H1 (cell line): ENCODE data around the gene PDGFD. TPM values are rescaled to one million over a fixed set of nuclear protein-coding genes. Genes with fewer than 3 reads are reported as not detected.

Source experiments
- CTCF ChIA-PET: fragments of 300-600 bp; sonication (Branson Sonifier 250); formaldehyde crosslinking; loops from one replicate; lab custom pipeline; 2021; ENCODE audit not compliant: partially characterized antibody; lab: Charles Lee
- POLR2A ChIA-PET: fragments of 300-600 bp; sonication (Branson Sonifier 250); formaldehyde crosslinking; loops from one replicate; lab custom pipeline; 2021; ENCODE audit warnings: inconsistent platforms; ENCODE audit not compliant: partially characterized antibody; lab: Charles Lee
- DNase-seq, 2 experiments: peaks; one replicate each; pipeline versions ENCODE4 v3.0.0 to v3.0.0-alpha.2; 2010 to 2022; ENCODE audit warnings: low spot score in 2 of 2, low read depth in 1 of 2, mixed read lengths in 1 of 2
- FAIRE-seq: peaks from 2 replicates; lab custom pipeline; 2011; peaks lifted over from hg19 to GRCh38; lab: Jason Lieb, UNC
- H2AFZ ChIP-seq: 2 replicates; pipeline ENCODE4 v1.8.1; 2012; ENCODE audit warnings: low read length, inconsistent platforms
- H2AK5ac ChIP-seq: 2 replicates; pipeline ENCODE4 v1.6.1; 2013; ENCODE audit warnings: low read depth, low read length
- H2BK120ac ChIP-seq: replicated peaks from 2 replicates; pipeline ENCODE3; 2013; ENCODE audit warnings: low read depth, low read length, inconsistent platforms
- H2BK12ac ChIP-seq: 2 replicates; pipeline ENCODE4 v1.6.1; 2013; ENCODE audit warnings: low read depth, low read length
- H2BK15ac ChIP-seq: 2 replicates; pipeline ENCODE4 v1.6.1; 2013; ENCODE audit warnings: low read length
- H2BK20ac ChIP-seq: 2 replicates; pipeline ENCODE4 v1.6.1; 2013; ENCODE audit warnings: low read length
- H2BK5ac ChIP-seq: 2 replicates; pipeline ENCODE4 v1.6.1; 2013; ENCODE audit warnings: low read depth, low read length
- H3K14ac ChIP-seq: 2 replicates; pipeline ENCODE4 v1.6.1; 2013; ENCODE audit warnings: inconsistent platforms; ENCODE audit not compliant: insufficient read length
- H3K18ac ChIP-seq: 2 replicates; pipeline ENCODE4 v1.6.1; 2013; ENCODE audit warnings: low read length; ENCODE audit errors: extremely low read depth
- H3K23ac ChIP-seq: 2 replicates; pipeline ENCODE4 v1.6.1; 2013; ENCODE audit warnings: inconsistent platforms; ENCODE audit not compliant: insufficient read length
- H3K23me2 ChIP-seq: 2 replicates; pipeline ENCODE4 v1.6.1; 2013; ENCODE audit warnings: low read depth, low read length
- H3K27ac ChIP-seq: 2 replicates; pipeline ENCODE4 v1.6.1; 2011; ENCODE audit warnings: low read depth, low read length, inconsistent platforms
- H3K27me3 ChIP-seq, 4 experiments: replicated peaks in 1 of 4; 1 replicate in 1 of 4; 2 replicates in 3 of 4; pipeline versions ENCODE4 v1.6.1 to v1.8.1; 2011 to 2013; ENCODE audit warnings: low read length in 3 of 4, mild to moderate bottlenecking in 3 of 4, inconsistent platforms in 2 of 4, mixed read lengths in 2 of 4, moderate library complexity in 1 of 4; ENCODE audit not compliant: control insufficient read depth in 3 of 4, insufficient read depth in 3 of 4; ENCODE audit errors: extremely low read depth in 1 of 4
- H3K36me3 ChIP-seq, 4 experiments: 2 replicates each; pipeline versions ENCODE4 v1.6.1 to v1.8.1; 2011 to 2013; ENCODE audit warnings: mild to moderate bottlenecking in 4 of 4, low read length in 3 of 4, moderate library complexity in 2 of 4, control low read depth in 1 of 4, inconsistent platforms in 1 of 4; ENCODE audit not compliant: insufficient read depth in 4 of 4, control insufficient read depth in 2 of 4
- H3K4ac ChIP-seq: replicated peaks from 2 replicates; pipeline ENCODE3; 2013; ENCODE audit warnings: low read length, low read depth, mixed read lengths, inconsistent platforms; ENCODE audit not compliant: insufficient read length
- H3K4me1 ChIP-seq, 4 experiments: replicated peaks in 1 of 4; 1 replicate in 1 of 4; 2 replicates in 3 of 4; pipeline versions ENCODE4 v1.6.1 to v1.8.1; 2011 to 2013; ENCODE audit warnings: low read length in 3 of 4, inconsistent platforms in 2 of 4, mixed read lengths in 1 of 4; ENCODE audit not compliant: insufficient read depth in 4 of 4, control insufficient read depth in 3 of 4
- H3K4me2 ChIP-seq, 2 experiments: 2 replicates each; pipeline versions ENCODE4 v1.6.1 to v1.8.1; 2011 to 2013; ENCODE audit warnings: low read depth in 2 of 2, low read length in 2 of 2, control low read depth in 1 of 2, inconsistent platforms in 1 of 2, mild to moderate bottlenecking in 1 of 2; ENCODE audit not compliant: insufficient read depth in 1 of 2
- H3K4me3 ChIP-seq, 4 experiments: fragments of 200-600, 300-600 bp in 1 of 4; sonication (generic), shearing (Covaris generic), sonication (Bioruptor Twin) in 1 of 4; 2 replicates each; pipeline versions ENCODE4 v1.5.1 to v1.8.1; 2011 to 2016; ENCODE audit warnings: low read length in 4 of 4, low read depth in 3 of 4, control low read depth in 2 of 4, inconsistent platforms in 2 of 4, mild to moderate bottlenecking in 2 of 4, mixed read lengths in 1 of 4, moderate library complexity in 1 of 4; ENCODE audit not compliant: insufficient read depth in 2 of 4; ENCODE audit errors: extremely low read depth in 1 of 4
- H3K56ac ChIP-seq: replicated peaks from 2 replicates; pipeline ENCODE3; 2013; ENCODE audit warnings: low read depth, mild to moderate bottlenecking, mixed read lengths, low read length, inconsistent platforms; ENCODE audit not compliant: insufficient read length
- H3K79me1 ChIP-seq: 2 replicates; pipeline ENCODE4 v1.6.1; 2013; ENCODE audit warnings: low read depth, low read length, control low read depth
- H3K79me2 ChIP-seq, 2 experiments: 2 replicates each; pipeline versions ENCODE4 v1.6.1 to v1.8.1; 2012 to 2013; ENCODE audit warnings: low read length in 2 of 2, mild to moderate bottlenecking in 2 of 2, inconsistent platforms in 1 of 2; ENCODE audit not compliant: insufficient read depth in 2 of 2, control insufficient read depth in 1 of 2
- H3K9ac ChIP-seq, 4 experiments: replicated peaks in 1 of 4; 1 replicate in 1 of 4; 2 replicates in 3 of 4; pipeline versions ENCODE4 v1.6.1 to v1.8.1; 2011 to 2013; ENCODE audit warnings: low read depth in 3 of 4, low read length in 3 of 4, control low read depth in 2 of 4, mild to moderate bottlenecking in 2 of 4, moderate library complexity in 2 of 4, inconsistent platforms in 1 of 4; ENCODE audit errors: extremely low read depth in 1 of 4
- H3K9me3 ChIP-seq, 2 experiments: 2 replicates each; pipeline versions ENCODE4 v1.6.1 to v1.8.1; 2012 to 2013; ENCODE audit warnings: mild to moderate bottlenecking in 2 of 2, moderate library complexity in 2 of 2, control low read depth in 1 of 2, inconsistent platforms in 1 of 2, low read depth in 1 of 2, low read length in 1 of 2, mixed read lengths in 1 of 2; ENCODE audit not compliant: insufficient read depth in 2 of 2
- H4K20me1 ChIP-seq, 2 experiments: replicated peaks in 1 of 2; 2 replicates each; pipeline versions ENCODE3 to v1.8.1; 2011 to 2013; ENCODE audit warnings: inconsistent platforms in 2 of 2, low read length in 2 of 2, mild to moderate bottlenecking in 1 of 2; ENCODE audit not compliant: insufficient read depth in 2 of 2, control insufficient read depth in 1 of 2
- H4K5ac ChIP-seq: 2 replicates; pipeline ENCODE4 v1.6.1; 2013; ENCODE audit warnings: low read length, low read depth, mixed read lengths, inconsistent platforms; ENCODE audit not compliant: insufficient read length
- H4K8ac ChIP-seq: 2 replicates; pipeline ENCODE4 v1.8.0; 2013; ENCODE audit warnings: mild to moderate bottlenecking, moderate library complexity, low read length, inconsistent platforms; ENCODE audit not compliant: insufficient read depth; ENCODE audit errors: extremely low read depth
- H4K91ac ChIP-seq: replicated peaks from 2 replicates; pipeline ENCODE3; 2013; ENCODE audit warnings: low read length, mixed read lengths, inconsistent platforms; ENCODE audit not compliant: insufficient read length
- BRCA1 ChIP-seq: IDR thresholded peaks from 2 replicates; pipeline ENCODE4 v1.6.1; 2012; ENCODE audit warnings: low read depth, low read length, improper control_type of control experiment
- CHD1 ChIP-seq: IDR thresholded peaks from 2 replicates; pipeline ENCODE4 v1.6.1; 2012; ENCODE audit warnings: low read depth, low read length, improper control_type of control experiment
- FOSL1 ChIP-seq: IDR thresholded peaks from 2 replicates; pipeline ENCODE4 v1.6.1; 2011; ENCODE audit warnings: mild to moderate bottlenecking, low read depth, low read length, moderate library complexity; ENCODE audit not compliant: insufficient read depth
- HDAC2 ChIP-seq, 2 experiments: fragments of 300-600 bp in 1 of 2; sonication (generic) in 1 of 2; IDR thresholded peaks; 2 replicates each; pipeline ENCODE4 v1.6.1; 2011 to 2012; ENCODE audit warnings: low read depth in 2 of 2, low read length in 2 of 2, mild to moderate bottlenecking in 2 of 2, moderate library complexity in 2 of 2, borderline replicate concordance in 1 of 2, inconsistent platforms in 1 of 2
- KDM5A ChIP-seq: fragments of 200-600 bp; IDR thresholded peaks from 2 replicates; pipeline ENCODE4 v1.7.1; 2012; ENCODE audit warnings: mild to moderate bottlenecking, low read length, inconsistent platforms, mixed read lengths
- RBBP5 ChIP-seq: IDR thresholded peaks from 2 replicates; pipeline ENCODE4 v1.7.1; 2012; ENCODE audit warnings: low read depth, mild to moderate bottlenecking, inconsistent platforms, low read length, moderate library complexity, borderline replicate concordance
- TAF7 ChIP-seq: optimal IDR thresholded peaks from 2 replicates; pipeline ENCODE3; 2011; ENCODE audit warnings: low read depth, mild to moderate bottlenecking, inconsistent platforms, low read length, moderate library complexity, borderline replicate concordance
- TBP ChIP-seq: IDR thresholded peaks from 2 replicates; pipeline ENCODE4 v1.6.1; 2011; ENCODE audit warnings: low read depth, low read length, improper control_type of control experiment
- TEAD4 ChIP-seq: IDR thresholded peaks from 2 replicates; pipeline ENCODE4 v1.6.1; 2012; ENCODE audit warnings: low read depth, low read length, inconsistent platforms, mixed read lengths
- polyA plus RNA-seq, 7 experiments: library from polyadenylated mRNA; depleted of rRNA in 3 of 7; stranded (reverse) in 5 of 7; unstranded in 2 of 7; fragments of >200 nt in 5 of 7; fragments of 200-250 nt in 2 of 7; gene quantifications; 1 replicate in 5 of 7; 2 replicates in 1 of 7; 4 replicates in 1 of 7; pipeline versions ENCODE4 v1.2.1 to v1.2.3, GENCODE V29; 2011 to 2013; ENCODE audit warnings: missing spikeins in 2 of 7, mixed read lengths in 2 of 7
- total RNA-seq: library from RNA; stranded (reverse); fragmentation: NEBNext Ultra II Directional; extraction: Animal tissue kit (Norgen Biotek cat#: 25700); gene quantifications from 2 replicates; pipeline ENCODE4 v1.2.1, GENCODE V29; 2021
- TF ChIP-seq, protein P1 (sequence below): IDR thresholded peaks from 2 replicates; pipeline ENCODE4 v1.6.1; 2012; ENCODE audit warnings: low read length, inconsistent platforms
- TF ChIP-seq, protein P2 (sequence below), 3 experiments: IDR thresholded peaks; 1 replicate in 2 of 3; 2 replicates in 1 of 3; pipeline versions ENCODE4 v1.5.1 to v1.6.1; 2011; ENCODE audit warnings: low read length in 3 of 3, mild to moderate bottlenecking in 3 of 3, inconsistent platforms in 2 of 3, low read depth in 1 of 3, moderate library complexity in 1 of 3; ENCODE audit not compliant: insufficient read depth in 1 of 3; ENCODE audit errors: control extremely low read depth in 1 of 3

PDGFD gene
- total and polyA plus RNA-seq, 2 of the 8 experiments (the other 6 are each of a cell fraction or from before 2014, with no cell fraction given): 1.1 to 3.9 TPM

DNA sequence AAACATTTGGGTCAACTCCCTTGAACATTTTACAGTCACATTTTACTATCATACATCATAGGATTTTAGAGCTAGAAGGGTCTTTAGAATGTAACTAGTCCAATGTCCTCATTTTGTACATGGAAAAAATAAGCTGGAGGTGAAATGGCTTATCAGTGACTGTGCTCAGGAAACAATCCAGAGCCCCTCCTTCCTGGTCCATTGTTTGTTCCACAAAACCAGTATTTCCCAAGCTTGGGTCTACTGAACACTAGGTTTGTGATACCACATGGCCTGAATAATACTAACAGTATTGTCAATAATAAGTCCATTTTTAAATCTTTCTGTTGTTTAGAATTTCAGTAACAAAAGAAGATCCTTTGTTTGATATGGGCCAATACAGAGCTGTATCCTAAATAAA is 27.1 kb downstream of the PDGFD start:
- no peaks in the 10 kb centered on the region for H3K79me1 ChIP-seq
- H3K56ac ChIP-seq: no peak overlapping the region
- no peak overlapping the region for H3K14ac ChIP-seq
- POLR2A ChIA-PET: no interaction called here
- no peak overlapping the region for H3K4ac ChIP-seq
- H4K5ac ChIP-seq: no peak overlapping the region
- no peak overlapping the region for H2AFZ ChIP-seq
- H2BK120ac ChIP-seq: no peak overlapping the region
- H2AK5ac ChIP-seq: no peak overlapping the region
- no peak overlapping the region for H2BK15ac ChIP-seq
- no peak overlapping the region for H4K91ac ChIP-seq
- H3K4me3 ChIP-seq: no peak overlapping the region
- no peaks in the 10 kb centered on the region for H4K20me1 ChIP-seq
- no peak overlapping the region for H2BK5ac ChIP-seq
- H2BK12ac ChIP-seq: no peak overlapping the region
- no peak overlapping the region for H3K9ac ChIP-seq
- CTCF ChIA-PET: interaction anchor here (1.0 to 2.6 kb wide), 2 partner anchors 10 to 27 kb away, joined by 4 to 9 read pairs; partner anchors contain the start of gene PDGFD
- no peaks in the 10 kb centered on the region for H3K9me3 ChIP-seq
- H3K18ac ChIP-seq: no peak overlapping the region
- no peaks in the 10 kb centered on the region for H3K27me3 ChIP-seq
- H3K36me3 ChIP-seq: no peaks in the 10 kb centered on the region
- no peaks in the 10 kb centered on the region for H3K23me2 ChIP-seq
- H3K4me2 ChIP-seq: no peak overlapping the region
- DNase-seq: no peak
- H2BK20ac ChIP-seq: no peak overlapping the region
- no peak overlapping the region for H4K8ac ChIP-seq
- no peak for FAIRE-seq
- H3K23ac ChIP-seq: no peak overlapping the region
- no peaks in the 10 kb centered on the region for H3K4me1 ChIP-seq
- H3K27ac ChIP-seq: no peak overlapping the region
- H3K79me2 ChIP-seq: no peaks in the 10 kb centered on the region
- TF ChIP-seq, protein P1, sequence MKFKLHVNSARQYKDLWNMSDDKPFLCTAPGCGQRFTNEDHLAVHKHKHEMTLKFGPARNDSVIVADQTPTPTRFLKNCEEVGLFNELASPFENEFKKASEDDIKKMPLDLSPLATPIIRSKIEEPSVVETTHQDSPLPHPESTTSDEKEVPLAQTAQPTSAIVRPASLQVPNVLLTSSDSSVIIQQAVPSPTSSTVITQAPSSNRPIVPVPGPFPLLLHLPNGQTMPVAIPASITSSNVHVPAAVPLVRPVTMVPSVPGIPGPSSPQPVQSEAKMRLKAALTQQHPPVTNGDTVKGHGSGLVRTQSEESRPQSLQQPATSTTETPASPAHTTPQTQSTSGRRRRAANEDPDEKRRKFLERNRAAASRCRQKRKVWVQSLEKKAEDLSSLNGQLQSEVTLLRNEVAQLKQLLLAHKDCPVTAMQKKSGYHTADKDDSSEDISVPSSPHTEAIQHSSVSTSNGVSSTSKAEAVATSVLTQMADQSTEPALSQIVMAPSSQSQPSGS: no peak
- no peak for TF ChIP-seq BRCA1
- TF ChIP-seq, protein P2, sequence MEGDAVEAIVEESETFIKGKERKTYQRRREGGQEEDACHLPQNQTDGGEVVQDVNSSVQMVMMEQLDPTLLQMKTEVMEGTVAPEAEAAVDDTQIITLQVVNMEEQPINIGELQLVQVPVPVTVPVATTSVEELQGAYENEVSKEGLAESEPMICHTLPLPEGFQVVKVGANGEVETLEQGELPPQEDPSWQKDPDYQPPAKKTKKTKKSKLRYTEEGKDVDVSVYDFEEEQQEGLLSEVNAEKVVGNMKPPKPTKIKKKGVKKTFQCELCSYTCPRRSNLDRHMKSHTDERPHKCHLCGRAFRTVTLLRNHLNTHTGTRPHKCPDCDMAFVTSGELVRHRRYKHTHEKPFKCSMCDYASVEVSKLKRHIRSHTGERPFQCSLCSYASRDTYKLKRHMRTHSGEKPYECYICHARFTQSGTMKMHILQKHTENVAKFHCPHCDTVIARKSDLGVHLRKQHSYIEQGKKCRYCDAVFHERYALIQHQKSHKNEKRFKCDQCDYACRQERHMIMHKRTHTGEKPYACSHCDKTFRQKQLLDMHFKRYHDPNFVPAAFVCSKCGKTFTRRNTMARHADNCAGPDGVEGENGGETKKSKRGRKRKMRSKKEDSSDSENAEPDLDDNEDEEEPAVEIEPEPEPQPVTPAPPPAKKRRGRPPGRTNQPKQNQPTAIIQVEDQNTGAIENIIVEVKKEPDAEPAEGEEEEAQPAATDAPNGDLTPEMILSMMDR (IDR thresholded peaks at IDR 0.05; ENCODE audit: control extremely low read depth in 1 of 3, insufficient read depth in 1 of 3, low read depth in 1 of 3, low read length in 3 of 3): no peak
- no peak for TF ChIP-seq RBBP5
- no peak for TF ChIP-seq CHD1
- TF ChIP-seq FOSL1: no peak
- no peak for TF ChIP-seq TBP
- TF ChIP-seq HDAC2 (IDR thresholded peaks at IDR 0.05; ENCODE audit: borderline replicate concordance in 1 of 2, low read depth in 2 of 2, low read length in 2 of 2): no peak
- TF ChIP-seq KDM5A: no peak
- no peak for TF ChIP-seq TAF7
- no peak for TF ChIP-seq TEAD4
